ENCODE measurements around the gene TJP1. TPM values are rescaled to one million over a fixed set of nuclear protein-coding genes. Genes with fewer than 3 reads are reported as not detected.

The TJP1 gene
- total and polyA plus RNA-seq, 2 experiments from 2014 or later: 34.4 to 88.7 TPM

DNA sequence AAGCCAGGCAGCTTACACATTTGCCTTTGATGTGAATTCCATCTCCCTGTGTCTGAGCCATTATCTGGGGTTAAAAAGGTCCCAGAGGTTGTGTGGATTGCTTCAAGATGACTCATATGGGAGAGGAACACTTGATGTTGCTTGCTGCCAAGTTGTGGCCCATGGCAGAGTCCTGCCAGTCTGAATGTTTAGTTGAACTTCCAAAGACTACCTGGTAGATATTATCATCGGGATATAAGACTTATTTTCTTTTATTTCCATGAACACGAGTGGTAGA is 85.6 kb downstream of the TJP1 start:
- Histone ChIP-seq H3K9me3 (ENCODE audit: low read depth) (no peaks in the 10 kb centered on the region), H2AFZ (no peak overlapping the region), H3K36me3 (replicated peaks; ENCODE audit: insufficient read depth, low read depth) (peaks cover 9% of the 10 kb centered on the region), H3K79me2 (no peaks in the 10 kb centered on the region), H4K20me1 (ENCODE audit: insufficient read depth, poor library complexity, severe bottlenecking) (no peaks in the 10 kb centered on the region), H3K4me2 (no peak overlapping the region), H3K27me3 (no peaks in the 10 kb centered on the region), H3K9me2 (replicated peaks; ENCODE audit: insufficient read depth) (no peaks in the 10 kb centered on the region), H3K27ac (peak overlapping the region; percentile 32), H3K4me1 (ENCODE audit: insufficient read depth) (peaks cover 21% of the 10 kb centered on the region), H3K4me3 (no peak overlapping the region)
- TF ChIP-seq, protein P1, sequence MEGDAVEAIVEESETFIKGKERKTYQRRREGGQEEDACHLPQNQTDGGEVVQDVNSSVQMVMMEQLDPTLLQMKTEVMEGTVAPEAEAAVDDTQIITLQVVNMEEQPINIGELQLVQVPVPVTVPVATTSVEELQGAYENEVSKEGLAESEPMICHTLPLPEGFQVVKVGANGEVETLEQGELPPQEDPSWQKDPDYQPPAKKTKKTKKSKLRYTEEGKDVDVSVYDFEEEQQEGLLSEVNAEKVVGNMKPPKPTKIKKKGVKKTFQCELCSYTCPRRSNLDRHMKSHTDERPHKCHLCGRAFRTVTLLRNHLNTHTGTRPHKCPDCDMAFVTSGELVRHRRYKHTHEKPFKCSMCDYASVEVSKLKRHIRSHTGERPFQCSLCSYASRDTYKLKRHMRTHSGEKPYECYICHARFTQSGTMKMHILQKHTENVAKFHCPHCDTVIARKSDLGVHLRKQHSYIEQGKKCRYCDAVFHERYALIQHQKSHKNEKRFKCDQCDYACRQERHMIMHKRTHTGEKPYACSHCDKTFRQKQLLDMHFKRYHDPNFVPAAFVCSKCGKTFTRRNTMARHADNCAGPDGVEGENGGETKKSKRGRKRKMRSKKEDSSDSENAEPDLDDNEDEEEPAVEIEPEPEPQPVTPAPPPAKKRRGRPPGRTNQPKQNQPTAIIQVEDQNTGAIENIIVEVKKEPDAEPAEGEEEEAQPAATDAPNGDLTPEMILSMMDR (IDR thresholded peaks at IDR 0.05; ENCODE audit: poor library complexity): no peak
- TF ChIP-seq EZH2phosphoT487 (IDR thresholded peaks at IDR 0.05; ENCODE audit: low read depth, severe bottlenecking, unreplicated experiment): no peak
- TF ChIP-seq EZH2 (IDR thresholded peaks at IDR 0.05; ENCODE audit: borderline replicate concordance): no peak
- 70% methylated on average over 2 of the region's 2 CpGs for WGBS (ENCODE audit: low lambda C conversion rate, missing lambda C conversion rate)
- peak; percentile 49 for DNase-seq (ENCODE audit: low spot score)

DNA sequence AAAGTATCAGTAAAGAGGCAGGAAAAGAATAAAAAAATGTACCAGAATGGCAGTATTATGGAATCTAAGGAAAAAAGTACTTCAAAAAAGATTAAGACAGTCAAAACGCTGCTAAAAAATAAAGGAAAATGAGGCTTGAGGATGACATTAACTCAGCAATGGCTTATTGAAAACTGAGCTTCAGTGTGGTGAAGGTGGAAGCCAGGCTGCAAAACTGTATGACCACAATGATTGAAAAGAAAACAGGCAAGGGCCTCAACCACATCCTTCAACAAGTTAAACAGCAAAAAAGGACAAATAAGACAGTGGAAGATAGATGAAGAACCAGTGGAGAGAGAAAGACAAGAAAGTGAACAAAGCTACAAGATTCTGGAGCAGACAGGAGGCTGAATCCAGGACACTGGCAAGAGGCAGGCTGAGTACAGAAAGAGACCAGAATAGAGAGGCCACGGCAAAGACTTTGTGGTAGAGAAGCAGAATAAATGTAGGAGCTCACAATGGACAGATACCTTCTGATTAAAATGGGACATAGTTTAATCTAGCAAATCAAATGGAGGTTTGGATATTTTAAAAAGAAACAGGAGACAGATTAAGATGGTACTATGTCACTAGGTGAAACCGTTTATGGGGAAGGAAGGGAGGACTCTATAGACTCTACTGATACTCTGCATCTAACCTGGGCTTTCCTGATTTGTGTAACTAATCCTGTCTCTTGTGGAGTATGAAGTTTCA is 86.1 kb downstream of the TJP1 start:
- Histone ChIP-seq H3K9me3 (ENCODE audit: low read depth) (no peaks in the 10 kb centered on the region), H3K79me2 (no peaks in the 10 kb centered on the region), H3K4me3 (no peak overlapping the region), H3K36me3 (replicated peaks; ENCODE audit: insufficient read depth, low read depth) (peaks cover 9% of the 10 kb centered on the region), H3K4me1 (ENCODE audit: insufficient read depth) (peaks cover 21% of the 10 kb centered on the region), H3K9me2 (replicated peaks; ENCODE audit: insufficient read depth) (no peaks in the 10 kb centered on the region), H3K27ac (peak overlapping the region; percentile 90), H3K4me2 (peak overlapping the region; percentile 31), H2AFZ (no peak overlapping the region), H4K20me1 (ENCODE audit: insufficient read depth, poor library complexity, severe bottlenecking) (no peaks in the 10 kb centered on the region), H3K27me3 (no peaks in the 10 kb centered on the region)
- DNase-seq (ENCODE audit: low spot score): no peak
- WGBS (ENCODE audit: low lambda C conversion rate, missing lambda C conversion rate): 53% methylated on average over 3 of the region's 3 CpGs
- no peak for TF ChIP-seq EZH2 (IDR thresholded peaks at IDR 0.05; ENCODE audit: borderline replicate concordance)
- TF ChIP-seq EZH2phosphoT487 (IDR thresholded peaks at IDR 0.05; ENCODE audit: low read depth, severe bottlenecking, unreplicated experiment): no peak
- TF ChIP-seq, protein P1 (IDR thresholded peaks at IDR 0.05; ENCODE audit: poor library complexity): no peak

DNA sequence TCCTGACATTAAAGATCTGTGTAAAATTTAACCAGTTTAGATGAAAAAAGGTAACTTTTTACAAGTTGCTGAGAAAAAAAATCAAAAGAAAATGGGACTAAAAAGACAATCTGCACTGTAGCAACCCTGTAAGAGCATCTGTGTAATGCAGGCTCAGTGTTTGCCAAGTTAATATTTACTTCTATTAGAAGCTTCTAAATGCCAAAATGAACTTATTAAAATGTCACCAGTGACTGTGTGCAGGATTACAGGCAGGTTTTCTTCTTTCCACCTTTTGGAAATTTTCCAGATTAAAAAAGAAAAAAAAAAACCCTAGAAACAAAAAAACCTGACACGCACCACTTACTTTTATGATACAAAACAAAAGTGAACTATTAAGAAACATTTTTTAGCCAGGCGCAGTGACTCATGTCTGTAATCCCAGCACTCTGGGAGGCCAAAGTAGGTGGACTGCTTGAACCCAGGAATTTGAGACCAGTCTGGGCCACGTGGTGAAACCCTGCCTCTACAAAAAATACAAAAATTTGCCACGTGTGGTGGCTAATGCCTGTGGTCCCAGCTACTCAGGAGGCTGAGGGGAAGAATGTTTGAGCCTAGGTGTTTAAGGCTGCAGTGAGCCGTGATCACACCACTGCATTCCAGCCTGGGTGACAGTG is 87.2 kb downstream of the TJP1 start:
- no peaks in the 10 kb centered on the region for H4K20me1 ChIP-seq (ENCODE audit: insufficient read depth, poor library complexity, severe bottlenecking)
- H3K27ac ChIP-seq: peak overlapping the region; percentile 90
- H3K27me3 ChIP-seq: no peaks in the 10 kb centered on the region
- WGBS (ENCODE audit: low lambda C conversion rate, missing lambda C conversion rate): 60% methylated on average over 5 of the region's 5 CpGs
- DNase-seq (ENCODE audit: low spot score): peak; percentile 32
- no peak overlapping the region for H2AFZ ChIP-seq
- H3K4me3 ChIP-seq: no peak overlapping the region
- H3K4me1 ChIP-seq (ENCODE audit: insufficient read depth): peaks cover 21% of the 10 kb centered on the region
- TF ChIP-seq, protein P1 (IDR thresholded peaks at IDR 0.05; ENCODE audit: poor library complexity): no peak
- TF ChIP-seq EZH2 (IDR thresholded peaks at IDR 0.05; ENCODE audit: borderline replicate concordance) (no peak), EZH2phosphoT487 (IDR thresholded peaks at IDR 0.05; ENCODE audit: low read depth, severe bottlenecking, unreplicated experiment) (no peak)
- peaks cover 9% of the 10 kb centered on the region for H3K36me3 ChIP-seq (replicated peaks; ENCODE audit: insufficient read depth, low read depth)
- no peaks in the 10 kb centered on the region for H3K9me3 ChIP-seq (ENCODE audit: low read depth)
- no peak overlapping the region for H3K4me2 ChIP-seq
- no peaks in the 10 kb centered on the region for H3K9me2 ChIP-seq (replicated peaks; ENCODE audit: insufficient read depth)
- no peaks in the 10 kb centered on the region for H3K79me2 ChIP-seq
